ENCODE measurements around the gene YARS2.
A peak's percentile ranks its signal among the peaks of the same experiment; 100 is the strongest.
"Not testable (repeated sequence)": the region's sequence is repeated elsewhere in the genome, so short reads cannot be mapped to it uniquely, and the experiment has no call there.

YARS2 gene

GRCh38 chr12:32742133-32742532, 13.6 kb downstream of the YARS2 start:
- peak; percentile 57 for DNase-seq

GRCh38 chr12:32739279-32739678, 16.4 kb downstream of the YARS2 start:
- DNase-seq: no peak

- peak; percentile 45 for DNase-seq
Observed at GRCh38 chr12:32737715-32738114, 18.0 kb downstream of the YARS2 start.

- no peak for DNase-seq
Observed at GRCh38 chr12:32736445-32736844, 19.3 kb downstream of the YARS2 start.

- DNase-seq: peak; percentile 75
Observed at GRCh38 chr12:32734952-32735351, 20.7 kb downstream of the YARS2 start.

GRCh38 chr12:32727237-32727636, 28.5 kb downstream of the YARS2 start:
- no peak for DNase-seq

- DNase-seq: no peak
Observed at GRCh38 chr12:32726286-32726685, 29.4 kb downstream of the YARS2 start.

- not testable (repeated sequence) for DNase-seq
Observed at GRCh38 chr12:32725308-32725707, 30.4 kb downstream of the YARS2 start.

- DNase-seq: no peak
Observed at GRCh38 chr12:32718926-32719325, 36.8 kb downstream of the YARS2 start.

GRCh38 chr12:32714772-32715171, 40.9 kb downstream of the YARS2 start:
- DNase-seq: no peak

GRCh38 chr12:32708926-32709325, 46.8 kb downstream of the YARS2 start:
- DNase-seq: no peak

- DNase-seq: no peak
Observed at GRCh38 chr12:32706335-32707024, 49.2 kb downstream of the YARS2 start.

- DNase-seq: no peak
Observed at GRCh38 chr12:32705783-32706182, 49.9 kb downstream of the YARS2 start.

- no peak for DNase-seq
Observed at GRCh38 chr12:32702946-32703345, 52.8 kb downstream of the YARS2 start.

- DNase-seq: no peak
Observed at GRCh38 chr12:32702473-32702872, 53.2 kb downstream of the YARS2 start.

GRCh38 chr12:32699437-32699836, 56.3 kb downstream of the YARS2 start:
- not testable (repeated sequence) for DNase-seq

- DNase-seq: peak; percentile 99
Observed at GRCh38 chr12:32698285-32698684, 57.4 kb downstream of the YARS2 start.

- DNase-seq: no peak
Observed at GRCh38 chr12:32697445-32697844, 58.3 kb downstream of the YARS2 start.
